GM12878 (cell line): ENCODE results near the gene MBD3. TPM values are rescaled to one million over a fixed set of nuclear protein-coding genes. Genes with fewer than 3 reads are reported as not detected.

ENCODE experiments used
- ATAC-seq: fragments of 200-7000 bp; cut with Tn5 transposase; 3 replicates; pipeline ENCODE4 v1.9.1; 2020; ENCODE audit warnings: mild to moderate bottlenecking, moderate library complexity
- BruUV-seq: library from RNA; stranded (reverse); fragments of 400-500 nt; replicated peaks from 2 replicates; lab custom pipeline; 2021; lab: Mats Ljungman, UMichigan
- CTCF ChIA-PET: fragments of 300-600 bp; sonication (Branson Sonifier 250); formaldehyde crosslinking; extraction: SDS; loops from one replicate; lab custom pipeline; 2021; ENCODE audit warnings: inconsistent platforms; lab: Yijun Ruan, JAX
- POLR2A ChIA-PET: fragments of 350-600 bp; formaldehyde crosslinking; extraction: SDS; loops from one replicate; lab custom pipeline; 2021; ENCODE audit warnings: inconsistent platforms; lab: Charles Lee
- RAD21 ChIA-PET: fragments of 300-600 bp; sonication (Branson Sonifier 250); formaldehyde crosslinking; loops from one replicate; lab custom pipeline; 2023; ENCODE audit warnings: antibody characterized with exemption; ENCODE audit not compliant: unreplicated experiment; lab: Charles Lee
- SMC1A ChIA-PET: fragments of 300-600 bp; sonication (Branson Sonifier 250); formaldehyde crosslinking; loops from one replicate; lab custom pipeline; 2023; ENCODE audit not compliant: unreplicated experiment, uncharacterized antibody; lab: Charles Lee
- DNase-seq: peaks from one replicate; pipeline ENCODE4 v3.0.0-alpha.2; 2011; ENCODE audit warnings: low read depth, low spot score
- FAIRE-seq: peaks from 3 replicates; lab custom pipeline; 2011; peaks lifted over from hg19 to GRCh38; lab: Jason Lieb, UNC
- H2AFZ ChIP-seq: 2 replicates; pipeline ENCODE4 v1.6.0; 2011; ENCODE audit warnings: low read depth, low read length, control low read depth; ENCODE audit not compliant: control insufficient read depth
- H3K27ac ChIP-seq: 2 replicates; pipeline ENCODE4 v1.5.1; 2011; ENCODE audit warnings: control low read depth; ENCODE audit not compliant: control insufficient read depth, insufficient read depth
- H3K27me3 ChIP-seq, 2 experiments: replicated peaks in 1 of 2; 2 replicates each; pipeline versions ENCODE4 v1.6.0 to v1.6.1; 2011; ENCODE audit warnings: low read length in 1 of 2; ENCODE audit not compliant: control insufficient read depth in 2 of 2, insufficient read depth in 2 of 2
- H3K36me3 ChIP-seq, 2 experiments: 2 replicates each; pipeline ENCODE4 v1.5.1; 2011; ENCODE audit warnings: low read length in 1 of 2; ENCODE audit not compliant: control insufficient read depth in 2 of 2, insufficient read depth in 2 of 2
- H3K4me1 ChIP-seq: 2 replicates; pipeline ENCODE4 v1.6.1; 2011; ENCODE audit warnings: mild to moderate bottlenecking, low read length, moderate library complexity, mixed read lengths; ENCODE audit not compliant: control insufficient read depth, insufficient read depth
- H3K4me2 ChIP-seq: 2 replicates; pipeline ENCODE4 v1.6.0; 2011; ENCODE audit warnings: control low read depth; ENCODE audit not compliant: control insufficient read depth, insufficient read depth
- H3K4me3 ChIP-seq: fragments of 200-600 bp; sonication (generic); 2 replicates; pipeline ENCODE4 v1.5.1; 2016
- H3K79me2 ChIP-seq: 2 replicates; pipeline ENCODE4 v1.6.0; 2011; ENCODE audit warnings: low read length; ENCODE audit not compliant: control insufficient read depth, insufficient read depth
- H3K9ac ChIP-seq: 2 replicates; pipeline ENCODE4 v1.8.0; 2011; ENCODE audit warnings: low read length, control low read depth, mixed read lengths; ENCODE audit not compliant: control insufficient read depth, insufficient read depth
- H3K9me3 ChIP-seq: replicated peaks from 3 replicates; pipeline ENCODE4 v1.5.1; 2011; ENCODE audit warnings: mild to moderate bottlenecking, low read length; ENCODE audit not compliant: control insufficient read depth, insufficient read depth
- H4K20me1 ChIP-seq: 2 replicates; pipeline ENCODE4 v1.6.0; 2011; ENCODE audit not compliant: control insufficient read depth, insufficient read depth
- ASH2L ChIP-seq: fragments of 300-600, 200-600 bp; sonication (generic); IDR thresholded peaks from 2 replicates; pipeline ENCODE4 v1.6.1; 2017; ENCODE audit warnings: low read depth, mild to moderate bottlenecking, borderline replicate concordance
- CBX3 ChIP-seq: fragments of 200-600 bp; sonication (generic); IDR thresholded peaks from 2 replicates; pipeline ENCODE4 v1.6.1; 2016; ENCODE audit warnings: low read depth, borderline replicate concordance
- FOXK2 ChIP-seq: fragments of 450-650 bp; IDR thresholded peaks from 2 replicates; pipeline ENCODE4 v1.6.1; 2017; ENCODE audit warnings: mild to moderate bottlenecking, moderate library complexity
- MEF2A ChIP-seq: IDR thresholded peaks from 2 replicates; pipeline ENCODE4 v1.6.1; 2011; ENCODE audit warnings: low read depth, mild to moderate bottlenecking, low read length, moderate library complexity; ENCODE audit not compliant: insufficient read depth
- MYB ChIP-seq: fragments of 150-350 bp; IDR thresholded peaks from 2 replicates; pipeline ENCODE4 v1.6.1; 2014; ENCODE audit warnings: mild to moderate bottlenecking, low read depth, low read length, borderline replicate concordance
- NFIC ChIP-seq: IDR thresholded peaks from 2 replicates; pipeline ENCODE4 v1.6.1; 2012; ENCODE audit warnings: low read depth, mild to moderate bottlenecking, inconsistent platforms, low read length, moderate library complexity
- NR2C2 ChIP-seq: IDR thresholded peaks from 2 replicates; pipeline ENCODE4 v1.6.1; 2011; ENCODE audit warnings: borderline replicate concordance, low read depth; ENCODE audit not compliant: control insufficient read depth, insufficient read length
- SP1 ChIP-seq: IDR thresholded peaks from one replicate; pipeline ENCODE4 v1.6.1; 2011; ENCODE audit warnings: low read depth, low read length
- SUZ12 ChIP-seq: fragments of 200-600 bp; sonication (generic); IDR thresholded peaks from one replicate; pipeline ENCODE4 v1.6.1; 2018; ENCODE audit warnings: antibody characterized with exemption, mild to moderate bottlenecking; ENCODE audit not compliant: unreplicated experiment
- ZNF24 ChIP-seq: fragments of 450-650 bp; IDR thresholded peaks from 2 replicates; pipeline ENCODE4 v1.6.1; 2017; ENCODE audit warnings: antibody characterized with exemption, mild to moderate bottlenecking
- ZZZ3 ChIP-seq: IDR thresholded peaks from 2 replicates; pipeline ENCODE4 v1.6.1; 2011; ENCODE audit warnings: low read depth; ENCODE audit not compliant: control insufficient read depth, insufficient read length
- WGBS: methylation state at CpG from one replicate; pipeline ENCODE4 v1.1.6; 2016; ENCODE audit warnings: low lambda C conversion rate; ENCODE audit not compliant: insufficient replicate concordance, insufficient coverage; ENCODE audit errors: missing lambda C conversion rate; 5-methylcytosine and 5-hydroxymethylcytosine counted together
- in situ Hi-C: fragments of 300-500 bp; cut with MboI; formaldehyde crosslinking; loops from 9 replicates; pipeline ENCODE4 v1.14.3; 2018; ENCODE audit warnings: mixed read lengths
- intact Hi-C: fragments of 100-400 bp; cut with micrococcal nuclease; formaldehyde crosslinking; loops from one replicate; pipeline ENCODE4 v1.14.2; 2022; ENCODE audit not compliant: unreplicated experiment
- polyA plus RNA-seq, 11 experiments: library from polyadenylated mRNA; depleted of rRNA in 4 of 11; unstranded in 6 of 11; stranded (reverse) in 5 of 11; fragments of >200 nt; fragmentation: Nextera tagmentation in 4 of 11; fragmentation: Illumina TruSeq in 1 of 11; extraction: Ambion mirVana in 4 of 11; extraction: Trizol in 1 of 11; gene quantifications; 1 replicate in 1 of 11; 2 replicates in 10 of 11; pipeline versions ENCODE4 v1.2.1 to v1.2.3, GENCODE V29; 2011 to 2016; ENCODE audit warnings: inconsistent platforms in 2 of 11, missing spikeins in 2 of 11, low read depth in 1 of 11
- total RNA-seq, 4 experiments: library from RNA; depleted of rRNA in 3 of 4; stranded (reverse); fragments of >200 nt in 3 of 4; fragmentation: Illumina TruSeq in 1 of 4; extraction: Trizol in 1 of 4; gene quantifications; 2 replicates each; pipeline versions ENCODE4 v1.2.1 to v1.2.3, GENCODE V29; 2013 to 2021
- TF ChIP-seq, protein P1 (sequence below): fragments of 450-650 bp; IDR thresholded peaks from 2 replicates; pipeline ENCODE4 v1.6.1; 2017; ENCODE audit warnings: low read depth, mild to moderate bottlenecking, moderate library complexity

MBD3 gene
- total and polyA plus RNA-seq, 10 of the 15 experiments (the other 5 are each of a cell fraction or from before 2014, with no cell fraction given), result 0.13 to 107 (median 21.9) TPM

- CTCF ChIA-PET, result no interaction called here
- Histone ChIP-seq H2AFZ (no peak overlapping the region), H3K4me2 (no peak overlapping the region), H3K4me3 (no peak overlapping the region), H3K4me1 (no peaks in the 10 kb centered on the region), H3K27me3 (peaks cover 0 to 2% of the 10 kb centered on the region in 2 experiments; a peak in 3 of 4 replicates), H3K79me2 (no peaks in the 10 kb centered on the region), H4K20me1 (no peaks in the 10 kb centered on the region), H3K9me3 (no peaks in the 10 kb centered on the region), H3K36me3 (no peaks in the 10 kb centered on the region), H3K9ac (no peak overlapping the region), H3K27ac (no peak overlapping the region)
- intact Hi-C loops, result no loop called here
- no TSS peak for BruUV-seq
- in situ Hi-C loops, result no loop called here
- WGBS, result 61% methylated on average over 32 of the region's 33 CpGs
- no peak for FAIRE-seq
- no peak for ATAC-seq
- no peak for TF ChIP-seq ZNF24
- TF ChIP-seq NFIC, result no peak
- RAD21 ChIA-PET, result no interaction called here
- POLR2A ChIA-PET, result no interaction called here
- DNase-seq, result no peak
- SMC1A ChIA-PET, result no interaction called here
These were observed 66.4 kb downstream of the MBD3 start for GRCh38 chr19:1526066-1526778.

GRCh38 chr19:1525343-1525742 is 67.3 kb downstream of the MBD3 start:
- ATAC-seq (no peak), DNase-seq (no peak), FAIRE-seq (no peak)
- in situ Hi-C loops (no loop called here), intact Hi-C loops (no loop called here)
- Histone ChIP-seq H3K36me3 (no peaks in the 10 kb centered on the region), H3K27ac (no peak overlapping the region), H3K79me2 (no peaks in the 10 kb centered on the region), H4K20me1 (no peaks in the 10 kb centered on the region)
- RAD21 ChIA-PET, result no interaction called here
- POLR2A ChIA-PET, result no interaction called here
- CTCF ChIA-PET, result no interaction called here
- SMC1A ChIA-PET, result no interaction called here
- no peak for TF ChIP-seq MYB
- no peak for TF ChIP-seq FOXK2
- TF ChIP-seq NR2C2, result no peak
- no peak for TF ChIP-seq ZZZ3
- no peak for TF ChIP-seq MEF2A
- TF ChIP-seq SUZ12, result no peak
- no peak for TF ChIP-seq CBX3
- TF ChIP-seq ASH2L, result no peak
- TF ChIP-seq, protein P1, sequence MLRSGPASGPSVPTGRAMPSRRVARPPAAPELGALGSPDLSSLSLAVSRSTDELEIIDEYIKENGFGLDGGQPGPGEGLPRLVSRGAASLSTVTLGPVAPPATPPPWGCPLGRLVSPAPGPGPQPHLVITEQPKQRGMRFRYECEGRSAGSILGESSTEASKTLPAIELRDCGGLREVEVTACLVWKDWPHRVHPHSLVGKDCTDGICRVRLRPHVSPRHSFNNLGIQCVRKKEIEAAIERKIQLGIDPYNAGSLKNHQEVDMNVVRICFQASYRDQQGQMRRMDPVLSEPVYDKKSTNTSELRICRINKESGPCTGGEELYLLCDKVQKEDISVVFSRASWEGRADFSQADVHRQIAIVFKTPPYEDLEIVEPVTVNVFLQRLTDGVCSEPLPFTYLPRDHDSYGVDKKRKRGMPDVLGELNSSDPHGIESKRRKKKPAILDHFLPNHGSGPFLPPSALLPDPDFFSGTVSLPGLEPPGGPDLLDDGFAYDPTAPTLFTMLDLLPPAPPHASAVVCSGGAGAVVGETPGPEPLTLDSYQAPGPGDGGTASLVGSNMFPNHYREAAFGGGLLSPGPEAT, result no peak
- no peak for TF ChIP-seq SP1
- TF ChIP-seq, all 136 proteins: peak for 0
- no peak overlapping the region for H3K4me2 ChIP-seq
- 79% methylated on average over 29 of the region's 31 CpGs for WGBS
- H3K27me3 ChIP-seq, result peaks cover 0 to 2% of the 10 kb centered on the region in 2 experiments; a peak in 3 of 4 replicates
- H3K9me3 ChIP-seq, result no peaks in the 10 kb centered on the region
- no peak overlapping the region for H3K9ac ChIP-seq
- BruUV-seq, result no TSS peak
- no peak overlapping the region for H3K4me3 ChIP-seq
- no peaks in the 10 kb centered on the region for H3K4me1 ChIP-seq
- no peak overlapping the region for H2AFZ ChIP-seq
